ENCODE measurements around the gene NEFH.

DNA sequence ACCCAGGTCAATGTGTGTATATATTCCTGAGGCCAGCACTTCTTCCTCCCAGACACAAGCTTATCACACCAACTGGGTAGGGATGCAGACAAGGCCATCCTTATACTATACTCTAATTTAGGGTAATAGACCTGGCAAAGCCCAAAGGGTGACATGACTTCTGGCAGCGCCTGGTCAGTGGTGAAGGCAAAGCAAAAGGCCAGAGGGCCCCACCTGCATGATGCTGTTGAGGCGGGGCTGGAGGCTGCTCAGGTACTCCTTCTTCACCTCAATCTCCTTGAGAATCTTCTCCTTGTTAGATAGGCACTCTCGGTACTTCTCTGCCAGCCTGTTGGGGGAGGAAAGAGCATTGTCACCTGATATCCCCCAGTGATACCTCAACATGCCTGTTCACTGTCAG, 56.4 kb downstream of the NEFH start:
- no peak for TF ChIP-seq CTCF (IDR thresholded peaks at IDR 0.05; ENCODE audit: low read depth, low read length, poor library complexity, severe bottlenecking)
- TF ChIP-seq EZH2phosphoT487 (IDR thresholded peaks at IDR 0.05; ENCODE audit: borderline replicate concordance, low read length) = no peak
